Measurements from ENCODE around the gene ANTXRL. TPM values are rescaled to one million over a fixed set of nuclear protein-coding genes. Genes with fewer than 3 reads are reported as not detected.

Gene ANTXRL
- total and polyA plus RNA-seq, 2 of the 8 experiments (the other 6 are each of a cell fraction or from before 2014, with no cell fraction given) = not detected

DNA sequence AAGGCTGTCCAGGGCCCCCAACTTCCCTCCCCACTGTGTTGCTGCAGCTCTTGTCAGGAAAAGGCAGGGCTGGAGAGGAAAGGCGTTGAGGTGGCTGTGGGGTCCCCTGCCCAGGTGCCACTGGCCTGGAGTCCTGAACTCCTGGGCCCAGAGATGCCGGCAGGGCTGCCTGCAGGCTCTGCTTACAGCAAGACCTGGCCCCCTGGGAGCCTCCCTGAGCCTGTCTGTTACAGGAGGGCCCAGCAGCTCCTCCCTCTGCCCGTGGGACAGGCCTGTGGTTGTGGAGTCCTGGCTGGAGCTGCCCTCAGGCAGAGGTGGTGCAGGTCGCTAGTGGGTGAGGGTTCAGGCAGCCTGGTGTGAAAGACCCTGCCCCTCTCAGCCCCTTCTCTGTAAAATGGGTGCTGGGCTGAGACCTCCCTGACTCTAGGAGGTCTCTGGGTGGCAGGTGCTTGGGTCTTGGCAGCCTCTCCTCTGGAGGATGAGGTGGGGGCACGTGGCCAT, 9.9 kb downstream of the ANTXRL start:
- Histone ChIP-seq H3K4me3 (ENCODE audit: extremely low read depth in 1 of 4, insufficient read depth in 2 of 4, low read depth in 3 of 4, low read length in 4 of 4) (no peak overlapping the region), H4K5ac (ENCODE audit: insufficient read length, low read depth, low read length) (no peak overlapping the region), H2AFZ (ENCODE audit: low read length) (no peak overlapping the region), H3K4ac (replicated peaks; ENCODE audit: insufficient read length, low read depth, low read length) (no peak overlapping the region), H3K18ac (ENCODE audit: extremely low read depth, low read length) (no peak overlapping the region), H2BK5ac (ENCODE audit: low read depth, low read length) (no peak overlapping the region), H2BK20ac (ENCODE audit: low read length) (no peak overlapping the region), H3K79me1 (ENCODE audit: low read depth, low read length) (no peaks in the 10 kb centered on the region), H3K79me2 (ENCODE audit: control insufficient read depth in 1 of 2, insufficient read depth in 2 of 2, low read length in 2 of 2) (no peaks in the 10 kb centered on the region), H4K91ac (replicated peaks; ENCODE audit: insufficient read length, low read length) (no peak overlapping the region), H3K36me3 (ENCODE audit: control insufficient read depth in 2 of 4, insufficient read depth in 4 of 4, low read length in 3 of 4) (no peaks in the 10 kb centered on the region), H2BK120ac (replicated peaks; ENCODE audit: low read depth, low read length) (no peak overlapping the region), H2BK15ac (ENCODE audit: low read length) (no peak overlapping the region), H3K9me3 (ENCODE audit: insufficient read depth in 2 of 2, low read depth in 1 of 2, low read length in 1 of 2) (no peaks in the 10 kb centered on the region), H3K23me2 (ENCODE audit: low read depth, low read length) (peaks cover 13% of the 10 kb centered on the region; the same call in 1 of the 2 replicates), H3K4me2 (ENCODE audit: insufficient read depth in 1 of 2, low read depth in 2 of 2, low read length in 2 of 2) (no peak overlapping the region), H3K9ac (replicated peaks in 1 of 4; ENCODE audit: extremely low read depth in 1 of 4, low read depth in 3 of 4, low read length in 3 of 4) (no peak overlapping the region), H3K23ac (ENCODE audit: insufficient read length) (no peak overlapping the region), H3K56ac (replicated peaks; ENCODE audit: insufficient read length, low read depth, low read length) (no peak overlapping the region), H3K27me3 (replicated peaks in 1 of 4; ENCODE audit: control insufficient read depth in 3 of 4, extremely low read depth in 1 of 4, insufficient read depth in 3 of 4, low read length in 3 of 4) (no peaks in the 10 kb centered on the region; a peak in 1 of 7 replicates), H4K20me1 (replicated peaks in 1 of 2; ENCODE audit: control insufficient read depth in 1 of 2, insufficient read depth in 2 of 2, low read length in 2 of 2) (peaks cover 0 to 10% of the 10 kb centered on the region in 2 experiments), H4K8ac (ENCODE audit: extremely low read depth, insufficient read depth, low read length) (no peak overlapping the region), H3K4me1 (replicated peaks in 1 of 4; ENCODE audit: control insufficient read depth in 3 of 4, insufficient read depth in 4 of 4, low read length in 3 of 4) (peaks cover 0 to 10% (median 2%) of the 10 kb centered on the region in 4 experiments; a peak in 4 of 7 replicates), H3K27ac (ENCODE audit: low read depth, low read length) (no peak overlapping the region), H2AK5ac (ENCODE audit: low read depth, low read length) (no peak overlapping the region), H3K14ac (ENCODE audit: insufficient read length) (no peak overlapping the region), H2BK12ac (ENCODE audit: low read depth, low read length) (no peak overlapping the region)
- 85% methylated on average over 5 of the region's 5 CpGs; no CpG with 5 or more reads in 1 of the 2 experiments for WGBS, 2 experiments (ENCODE audit: extremely low coverage in 1 of 2, insufficient coverage in 1 of 2, insufficient read length in 1 of 2, insufficient replicate concordance in 2 of 2, low coverage in 1 of 2, low lambda C conversion rate in 2 of 2, missing lambda C conversion rate in 1 of 2)
- DNase-seq (ENCODE audit: low read depth in 1 of 2, low spot score in 2 of 2) (peak in 1 of 2 experiments; percentile 41), FAIRE-seq (no peak)
- TF ChIP-seq CEBPB (IDR thresholded peaks at IDR 0.05; ENCODE audit: low read depth, low read length) = no peak
- no peak for TF ChIP-seq SAP30 (IDR thresholded peaks at IDR 0.05; ENCODE audit: insufficient read depth, insufficient replicate concordance, low read length)
- no peak for TF ChIP-seq CHD2 (IDR thresholded peaks at IDR 0.05; ENCODE audit: low read length)
- TF ChIP-seq RFX5 (IDR thresholded peaks at IDR 0.05; ENCODE audit: borderline replicate concordance, low read depth, low read length) = no peak
- TF ChIP-seq TAF7 (optimal IDR thresholded peaks at IDR 0.05; ENCODE audit: borderline replicate concordance, low read depth, low read length) = no peak
- TF ChIP-seq YY1 (IDR thresholded peaks at IDR 0.05; ENCODE audit: low read depth, low read length) = no peak
- no peak for TF ChIP-seq SIN3A (conservative IDR thresholded peaks at IDR 0.05 in 1 of 2, IDR thresholded peaks at IDR 0.05 in 1 of 2; ENCODE audit: low read depth in 1 of 2, low read length in 2 of 2)
- TF ChIP-seq PHF8 (conservative IDR thresholded peaks at IDR 0.05; ENCODE audit: low read depth, low read length) = no peak
- no peak for TF ChIP-seq POLR2A (IDR thresholded peaks at IDR 0.05; ENCODE audit: control extremely low read depth in 1 of 2, low read depth in 2 of 2, low read length in 2 of 2)
- TF ChIP-seq BRCA1 (IDR thresholded peaks at IDR 0.05; ENCODE audit: low read depth, low read length) = no peak
- CTCF ChIA-PET (ENCODE audit: partially characterized antibody) = interaction anchor here (0.7 to 2.0 kb wide), 11 partner anchors 11 to 257 kb away, joined by 3 to 7 read pairs (median 4); no protein-coding TSS in a partner anchor
- POLR2A ChIA-PET (ENCODE audit: partially characterized antibody) = interaction anchor here (1.0 kb wide), 1 partner anchor 21 kb away, joined by 3 read pairs; no protein-coding TSS in a partner anchor

Measured in H1 (cell line).